Mucosa of descending colon (tissue), 3 donors: ENCODE results near the gene ZNF653. TPM values are rescaled to one million over a fixed set of nuclear protein-coding genes. Genes with fewer than 3 reads are reported as not detected.

Experiments
- ATAC-seq: fragments of 200-7000 bp; cut with Tn5 transposase; one replicate; pipeline ENCODE4 v1.9.1; 2020; ENCODE audit warnings: mild to moderate bottlenecking, moderate library complexity
- DNase-seq, 3 donors: peaks; one replicate each; pipeline ENCODE4 v3.0.0-alpha.2; 2020
- H3K36me3 ChIP-seq: fragments of 200-600 bp; one replicate; pipeline ENCODE4 v1.8.0; 2021; ENCODE audit warnings: low read depth, mild to moderate bottlenecking
- H3K4me1 ChIP-seq: fragments of 200-600 bp; one replicate; pipeline ENCODE4 v1.8.0; 2021; ENCODE audit warnings: low read depth, mild to moderate bottlenecking
- H3K4me3 ChIP-seq: fragments of 200-600 bp; one replicate; pipeline ENCODE4 v1.8.0; 2021; ENCODE audit warnings: mild to moderate bottlenecking
- H3K9me3 ChIP-seq: fragments of 200-600 bp; one replicate; pipeline ENCODE4 v1.8.0; 2021; ENCODE audit warnings: mild to moderate bottlenecking
- intact Hi-C, 2 donors: fragments of 100-400 bp; cut with DNase I in 1 of 2; cut with micrococcal nuclease in 1 of 2; formaldehyde crosslinking; loops; one replicate each; pipeline versions ENCODE4 v1.11.0 to v1.11.1; 2022; cut with DNase I, micrococcal nuclease
- total RNA-seq, 3 donors: library from RNA; stranded (reverse); fragmentation: NEBNext Ultra II Directional in 2 of 3; extraction: Animal tissue kit (Norgen Biotek cat#: 25700) in 2 of 3; gene quantifications; one replicate each; pipeline versions ENCODE4 v1.2.1 to v1.2.4, GENCODE V29; 2021 to 2023
- TF ChIP-seq, protein P1 (sequence below): fragments of 200-600 bp; IDR thresholded peaks from one replicate; pipeline ENCODE4 v1.8.0; 2022; ENCODE audit warnings: antibody characterized with exemption, mild to moderate bottlenecking
- donor health status: DM: no; HTN: no; CAD: no; lungs with moderate emphysema.
- donor health status: DM: no; HTN: no; CAD: no.
- donor health status: DM: no; HTN: yes; CAD: no.

The ZNF653 gene
- total RNA-seq, 3 donors from 2014 or later = 10.4 to 13.5 (median 10.9) TPM

DNA sequence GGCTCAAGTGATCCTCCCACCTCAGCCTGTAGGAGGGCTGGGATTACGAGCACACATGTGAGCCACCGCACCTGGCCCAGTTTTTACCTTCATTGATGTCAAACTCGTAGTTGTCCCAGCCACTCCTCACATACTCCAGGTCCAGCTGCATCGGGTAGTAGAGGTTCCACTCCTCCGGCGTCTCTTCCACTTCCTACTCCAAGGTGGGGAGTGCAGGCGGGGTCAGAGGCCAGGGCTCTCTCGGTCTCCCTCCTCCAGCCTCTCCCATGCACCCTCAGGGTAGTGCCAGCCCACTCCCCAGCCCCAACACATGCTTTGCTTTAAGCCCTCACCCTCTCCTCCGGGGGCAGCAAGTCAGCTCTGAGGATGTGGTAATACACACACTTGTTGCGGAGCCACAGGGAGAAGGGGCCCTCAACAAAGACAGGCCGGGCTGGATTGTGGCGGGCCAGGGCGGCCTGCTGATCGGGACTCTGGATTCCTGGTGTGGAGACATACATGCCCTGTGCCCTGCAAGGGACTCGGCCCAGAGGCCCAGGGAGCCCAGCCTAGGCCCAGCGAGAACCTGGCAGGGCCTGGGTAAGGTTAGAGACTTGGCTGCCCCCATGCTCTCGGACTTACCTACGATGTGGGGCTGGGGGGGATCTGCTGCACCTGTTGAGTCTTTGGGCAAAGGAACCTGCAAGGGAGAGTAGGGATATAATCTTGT lies 1.9 kb upstream of the ZNF653 start:
- Histone ChIP-seq H3K9me3 (no peaks in the 10 kb centered on the region), H3K36me3 (no peaks in the 10 kb centered on the region), H3K4me3 (no peak overlapping the region), H3K4me1 (peaks cover 7% of the 10 kb centered on the region)
- TF ChIP-seq, protein P1, sequence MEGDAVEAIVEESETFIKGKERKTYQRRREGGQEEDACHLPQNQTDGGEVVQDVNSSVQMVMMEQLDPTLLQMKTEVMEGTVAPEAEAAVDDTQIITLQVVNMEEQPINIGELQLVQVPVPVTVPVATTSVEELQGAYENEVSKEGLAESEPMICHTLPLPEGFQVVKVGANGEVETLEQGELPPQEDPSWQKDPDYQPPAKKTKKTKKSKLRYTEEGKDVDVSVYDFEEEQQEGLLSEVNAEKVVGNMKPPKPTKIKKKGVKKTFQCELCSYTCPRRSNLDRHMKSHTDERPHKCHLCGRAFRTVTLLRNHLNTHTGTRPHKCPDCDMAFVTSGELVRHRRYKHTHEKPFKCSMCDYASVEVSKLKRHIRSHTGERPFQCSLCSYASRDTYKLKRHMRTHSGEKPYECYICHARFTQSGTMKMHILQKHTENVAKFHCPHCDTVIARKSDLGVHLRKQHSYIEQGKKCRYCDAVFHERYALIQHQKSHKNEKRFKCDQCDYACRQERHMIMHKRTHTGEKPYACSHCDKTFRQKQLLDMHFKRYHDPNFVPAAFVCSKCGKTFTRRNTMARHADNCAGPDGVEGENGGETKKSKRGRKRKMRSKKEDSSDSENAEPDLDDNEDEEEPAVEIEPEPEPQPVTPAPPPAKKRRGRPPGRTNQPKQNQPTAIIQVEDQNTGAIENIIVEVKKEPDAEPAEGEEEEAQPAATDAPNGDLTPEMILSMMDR = no peak
- ATAC-seq (no peak), DNase-seq (no peak)
- intact Hi-C loops = no loop called here

GRCh38 chr19:11506967-11507366 lies 1.3 kb upstream of the ZNF653 start:
- intact Hi-C loops = no loop called here
- TF ChIP-seq, protein P1 = no peak
- H3K4me3 ChIP-seq = no peak overlapping the region
- DNase-seq = no peak
- H3K4me1 ChIP-seq = peaks cover 7% of the 10 kb centered on the region
- H3K9me3 ChIP-seq = no peaks in the 10 kb centered on the region
- H3K36me3 ChIP-seq = no peaks in the 10 kb centered on the region
- no peak for ATAC-seq

DNA sequence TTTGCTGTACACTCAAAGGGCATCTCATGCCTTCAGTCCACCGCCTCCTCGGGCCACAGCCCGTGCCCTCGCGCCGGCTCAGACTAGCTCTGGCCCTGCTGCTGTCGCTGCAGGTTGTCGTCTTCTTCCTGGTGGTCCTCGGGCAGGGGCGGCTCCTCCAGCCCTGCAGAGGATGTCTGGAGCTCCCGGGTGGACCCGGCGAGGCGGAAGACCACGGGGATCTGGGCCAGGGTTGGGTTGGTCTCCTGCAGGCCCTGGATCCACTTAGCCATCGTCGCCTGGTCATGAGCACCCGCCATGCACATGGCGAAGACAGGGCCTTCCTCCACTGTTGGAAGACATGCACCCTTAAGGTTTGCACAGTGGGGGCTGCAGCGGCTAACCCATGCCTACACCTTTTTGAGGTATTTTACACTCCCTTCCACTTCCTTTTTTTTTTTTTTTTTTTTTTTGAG lies 489 bp upstream of the ZNF653 start:
- H3K4me3 ChIP-seq = no peak overlapping the region
- TF ChIP-seq, protein P1 = no peak
- peak; percentile 37 for ATAC-seq
- intact Hi-C loops = no loop called here
- peak in 1 of 3 donors; percentile 74 for DNase-seq
- H3K4me1 ChIP-seq = peaks cover 7% of the 10 kb centered on the region
- H3K36me3 ChIP-seq = no peaks in the 10 kb centered on the region
- H3K9me3 ChIP-seq = no peaks in the 10 kb centered on the region

DNA sequence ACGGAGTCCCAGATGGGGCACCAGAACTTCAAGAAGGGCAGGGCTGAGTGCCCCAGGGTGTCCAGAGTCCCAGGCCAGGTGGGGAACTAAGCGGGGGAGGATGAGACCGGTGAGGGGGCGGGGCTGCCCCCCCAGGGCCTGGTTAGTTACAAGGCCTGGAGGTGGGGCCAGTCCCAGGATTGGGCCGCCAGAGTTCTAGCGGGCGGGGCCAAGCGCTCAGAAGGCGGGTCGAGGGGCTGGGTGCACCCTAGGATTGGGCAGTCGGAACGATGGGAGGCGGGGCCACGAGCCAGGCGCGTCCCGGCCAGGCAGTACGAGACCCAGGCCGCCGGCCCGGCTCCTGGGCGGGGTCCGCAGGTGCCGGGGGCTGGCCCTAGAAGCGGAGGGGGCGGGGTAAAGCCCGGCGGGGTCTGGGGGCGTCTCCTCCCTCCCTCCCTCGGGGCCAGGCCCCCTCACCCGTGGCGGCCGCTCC lies 571 bp downstream of the ZNF653 start:
- intact Hi-C loops = no loop called here
- TF ChIP-seq, protein P1 = no peak
- Histone ChIP-seq H3K9me3 (no peaks in the 10 kb centered on the region), H3K36me3 (no peaks in the 10 kb centered on the region), H3K4me1 (peaks cover 7% of the 10 kb centered on the region), H3K4me3 (peak overlapping the region; percentile 74)
- peak; percentile 98 to 99 (median 99) for DNase-seq
- ATAC-seq = peak; percentile 95

DNA sequence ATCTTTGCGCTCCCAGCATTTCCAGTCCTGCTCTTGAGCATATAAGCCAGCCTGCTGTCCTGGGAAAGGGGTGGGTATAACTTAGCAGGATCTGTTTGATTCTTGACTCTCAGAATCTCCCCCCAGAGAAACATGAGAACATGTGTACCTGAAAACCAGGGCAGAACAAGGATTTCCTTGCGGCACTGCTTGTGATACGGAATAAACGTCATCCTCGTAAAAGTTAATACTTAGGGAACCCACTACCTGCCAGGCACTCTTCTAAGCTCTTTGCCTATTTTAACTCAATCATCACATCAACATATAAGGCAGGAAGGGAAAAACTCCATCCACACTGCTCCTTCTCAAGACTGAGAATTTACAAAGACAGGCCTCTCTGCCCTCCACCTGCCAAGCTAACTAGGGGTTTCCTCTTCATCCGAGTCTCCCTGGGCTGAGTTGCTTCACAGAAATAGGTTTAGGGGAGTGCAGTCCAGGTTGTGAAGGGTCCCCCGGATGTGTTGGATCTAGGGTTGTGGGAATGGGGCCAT lies 1.1 kb downstream of the ZNF653 start:
- intact Hi-C loops = no loop called here
- DNase-seq = no peak
- no peak for ATAC-seq
- TF ChIP-seq, protein P1 = no peak
- Histone ChIP-seq H3K4me1 (peaks cover 7% of the 10 kb centered on the region), H3K9me3 (no peaks in the 10 kb centered on the region), H3K4me3 (no peak overlapping the region), H3K36me3 (no peaks in the 10 kb centered on the region)
